HG02981 (cell line): ENCODE measurements around the gene MEI1.
"Not testable (repeated sequence)": the region's sequence is repeated elsewhere in the genome, so short reads cannot be mapped to it uniquely, and the experiment has no call there.

Experiments used
- ATAC-seq: cut with Tn5 transposase; IDR thresholded peaks from one replicate; pipeline ENCODE4 v1.9.1; 2021; ENCODE audit warnings: mild to moderate bottlenecking, moderate library complexity; ENCODE audit not compliant: unreplicated experiment

Gene MEI1, protein sequence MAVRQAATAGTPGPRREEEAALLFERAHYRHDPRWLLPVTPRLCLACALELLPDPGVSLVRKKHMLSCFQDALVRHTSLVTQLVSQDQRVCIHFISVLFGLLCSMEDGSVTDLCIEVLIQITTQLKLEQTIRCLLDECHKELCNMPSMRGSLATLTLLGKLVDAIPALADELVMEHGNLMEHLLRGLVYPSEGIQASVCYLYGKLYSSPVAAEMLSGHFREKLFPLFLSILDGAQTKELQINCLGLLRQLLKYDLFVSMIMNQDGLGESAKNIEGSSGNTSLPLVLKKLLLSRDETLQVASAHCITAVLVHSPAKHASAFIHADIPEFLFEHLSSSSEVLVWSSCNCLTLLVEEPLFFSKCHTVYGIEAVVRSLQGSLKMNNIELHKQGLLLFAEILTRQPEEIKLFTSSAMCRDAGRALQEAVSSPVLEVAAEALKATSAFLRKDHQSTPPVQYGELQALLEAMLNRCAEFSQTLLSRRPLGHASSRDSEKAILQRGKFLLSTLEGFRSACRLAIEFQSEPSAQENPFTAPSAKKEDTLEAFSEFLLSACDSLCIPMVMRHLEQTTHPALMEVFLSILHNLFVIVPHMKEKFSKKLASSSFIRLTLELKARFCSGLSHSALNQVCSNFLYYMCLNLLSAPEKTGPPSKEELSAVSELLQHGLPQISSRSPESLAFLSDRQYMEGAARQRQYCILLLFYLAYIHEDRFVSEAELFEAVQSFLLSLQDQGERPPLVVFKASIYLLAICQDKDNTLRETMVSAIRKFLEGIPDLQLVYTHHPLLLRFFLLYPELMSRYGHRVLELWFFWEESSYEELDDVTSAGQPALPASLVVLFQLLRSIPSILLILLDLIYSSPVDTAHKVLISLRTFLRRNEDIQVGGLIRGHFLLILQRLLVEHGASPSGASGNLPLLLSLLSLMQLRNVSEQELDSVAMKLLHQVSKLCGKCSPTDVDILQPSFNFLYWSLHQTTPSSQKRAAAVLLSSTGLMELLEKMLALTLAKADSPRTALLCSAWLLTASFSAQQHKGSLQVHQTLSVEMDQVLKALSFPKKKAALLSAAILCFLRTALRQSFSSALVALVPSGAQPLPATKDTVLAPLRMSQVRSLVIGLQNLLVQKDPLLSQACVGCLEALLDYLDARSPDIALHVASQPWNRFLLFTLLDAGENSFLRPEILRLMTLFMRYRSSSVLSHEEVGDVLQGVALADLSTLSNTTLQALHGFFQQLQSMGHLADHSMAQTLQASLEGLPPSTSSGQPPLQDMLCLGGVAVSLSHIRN

DNA sequence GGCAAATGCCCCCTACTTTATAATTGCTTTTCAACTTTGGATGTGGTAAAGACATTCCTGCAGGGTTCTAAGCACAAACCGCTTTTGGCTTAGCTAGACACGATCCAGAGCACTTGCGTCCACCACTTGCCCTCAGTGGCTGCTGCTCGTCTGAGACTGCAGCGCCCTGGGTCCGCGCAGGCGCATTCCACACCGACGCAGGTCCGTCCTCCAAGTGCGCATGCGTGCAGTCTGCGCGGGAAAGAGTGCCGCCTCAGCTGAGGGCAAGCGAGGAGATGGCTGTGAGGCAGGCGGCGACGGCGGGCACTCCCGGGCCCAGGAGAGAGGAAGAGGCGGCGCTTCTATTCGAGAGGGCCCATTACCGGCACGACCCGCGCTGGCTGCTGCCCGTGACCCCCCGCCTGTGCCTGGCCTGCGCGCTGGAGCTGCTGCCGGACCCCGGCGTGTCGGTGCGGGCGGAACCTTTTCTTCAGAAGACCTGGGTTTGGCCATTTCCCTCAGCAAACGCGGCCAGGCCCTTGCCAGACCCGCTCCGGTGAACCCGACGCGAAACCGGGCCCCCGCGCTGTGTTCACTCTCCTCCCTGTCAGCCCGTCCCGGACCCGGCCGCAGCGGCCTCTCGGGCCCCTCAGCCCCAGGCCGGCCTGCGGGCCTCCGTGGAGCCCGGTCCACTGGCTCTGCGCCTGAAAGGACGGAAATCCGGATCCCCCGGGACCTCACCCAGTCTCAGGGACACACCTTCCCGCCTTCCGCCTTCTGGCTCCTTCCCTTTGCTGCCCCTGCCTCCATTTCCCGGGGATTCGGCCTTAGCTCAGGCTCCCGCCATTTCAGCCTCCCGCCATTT is at the start of gene MEI1:
Gene MEI1, plus strand, starts transcription at position 240 of the 844 bp plus-strand sequence. Its CDS starts 36 bp downstream, at position 276.
- peak; percentile 44 for ATAC-seq

DNA sequence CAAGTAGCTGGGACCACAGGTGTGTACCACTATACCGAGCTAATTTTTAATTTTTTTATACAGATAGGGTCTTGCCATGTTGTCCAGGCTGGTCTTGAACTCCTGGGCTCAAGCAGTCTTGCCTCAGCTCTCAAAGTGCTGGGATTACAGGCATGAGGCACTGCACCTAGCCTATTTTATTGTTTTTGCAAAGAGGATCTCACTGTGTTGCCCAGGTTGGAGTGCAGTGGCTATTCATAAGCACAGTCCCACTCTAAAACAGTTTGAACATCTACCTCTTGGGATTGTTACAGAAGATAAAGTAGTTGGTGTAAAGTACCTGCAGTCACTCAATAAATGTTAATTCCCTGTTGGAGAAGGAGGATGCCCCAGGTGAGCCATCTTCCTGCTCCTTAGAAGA is 49.1 kb upstream of the MEI1 start:
- ATAC-seq = no peak

DNA sequence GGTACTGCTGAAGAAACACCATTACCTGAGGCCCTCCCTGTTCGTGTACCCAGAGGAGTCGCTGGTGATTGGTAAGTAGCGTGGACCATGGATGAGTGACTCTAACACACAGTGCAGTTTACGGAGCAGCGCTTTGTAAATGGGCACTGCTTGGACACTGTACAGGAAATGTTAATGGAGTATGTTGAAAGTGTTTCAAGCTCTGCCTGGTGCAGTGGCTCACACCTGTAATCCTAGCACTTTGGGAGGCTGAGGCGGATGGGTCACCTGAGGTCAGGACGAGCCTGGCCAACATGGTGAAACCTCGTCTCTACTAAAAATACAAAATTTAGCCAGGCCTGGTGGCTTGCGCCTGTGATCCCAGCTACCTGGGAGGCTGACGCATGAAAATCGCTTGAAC is 48.5 kb upstream of the MEI1 start:
- no peak for ATAC-seq

DNA sequence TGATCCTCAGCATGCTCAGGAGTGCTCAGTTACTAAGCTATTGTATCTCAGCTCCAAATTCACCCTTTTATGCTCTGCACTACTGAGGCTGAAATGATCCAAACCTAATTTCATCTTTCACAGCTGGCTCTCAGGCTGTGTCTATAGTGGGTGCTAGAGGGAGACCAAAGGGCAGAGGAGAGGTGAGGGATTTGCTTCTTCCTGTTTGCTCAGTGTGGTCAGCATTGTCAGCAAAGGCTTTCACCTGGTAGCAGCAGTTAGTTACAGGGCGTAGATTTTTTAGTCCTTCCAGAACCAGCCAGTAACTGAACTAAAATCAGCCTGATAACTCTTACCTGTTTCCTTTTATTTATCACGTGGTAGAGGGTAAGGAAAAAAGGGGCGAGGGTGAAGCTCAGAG is 45.0 kb upstream of the MEI1 start:
- ATAC-seq = no peak

DNA sequence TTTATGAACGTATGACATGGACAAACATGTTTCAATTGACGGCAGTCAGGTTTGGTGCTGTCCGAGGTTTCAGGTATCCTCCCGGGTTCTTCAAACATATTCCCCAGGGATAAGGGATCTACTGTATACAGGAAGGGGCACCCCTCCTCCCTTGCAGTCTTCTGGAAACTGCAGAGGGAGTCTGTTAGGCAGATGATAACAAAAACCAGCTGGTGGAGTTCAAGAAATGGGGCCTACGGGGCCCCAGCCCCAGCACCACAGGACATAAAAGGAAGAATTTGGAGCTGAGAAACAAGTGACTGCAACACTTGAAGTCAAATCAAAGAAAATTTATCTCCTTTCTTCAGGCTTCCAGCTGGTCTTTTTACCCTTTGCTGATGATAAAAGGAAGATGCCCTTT is 42.7 kb upstream of the MEI1 start:
- ATAC-seq = no peak

DNA sequence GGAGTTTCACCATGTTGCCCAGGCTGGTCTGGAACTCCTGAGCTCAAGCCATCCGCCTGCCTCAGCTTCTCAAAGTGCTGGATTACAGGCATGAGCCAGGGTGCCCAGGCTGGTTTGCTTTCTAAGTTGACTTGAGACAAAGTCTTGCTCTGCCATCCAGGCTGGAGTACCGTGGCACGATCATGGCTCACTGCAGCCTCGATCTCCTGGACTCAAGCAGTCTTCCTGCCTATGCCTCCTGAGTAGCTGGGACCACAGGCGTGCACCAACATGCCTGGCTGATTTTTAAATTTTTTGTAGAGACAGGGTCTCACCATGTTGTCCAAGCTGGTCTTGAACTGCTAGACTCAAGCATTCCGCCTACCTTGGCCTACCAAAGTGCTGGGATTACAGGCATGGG is 41.6 kb upstream of the MEI1 start:
- no peak for ATAC-seq

DNA sequence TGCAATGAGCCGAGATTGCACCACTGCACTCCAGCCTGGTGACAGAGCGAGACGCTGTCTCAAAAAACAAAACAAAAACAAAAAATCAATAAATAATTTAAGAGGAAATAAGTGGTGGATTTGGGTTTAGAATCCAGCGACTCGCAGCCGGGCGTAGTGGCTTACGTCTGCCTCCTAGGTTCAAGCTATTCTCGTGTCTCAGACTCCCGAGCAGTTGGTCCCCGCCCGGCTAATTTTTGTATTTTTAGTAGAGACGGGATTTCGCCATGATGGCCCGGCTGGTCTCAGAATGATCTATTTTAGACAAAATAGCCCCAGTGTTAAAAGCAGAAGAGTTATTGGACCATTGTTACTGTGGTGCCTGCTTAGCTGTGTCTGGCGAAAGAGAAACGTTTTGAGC is 40.4 kb upstream of the MEI1 start:
- no peak for ATAC-seq

DNA sequence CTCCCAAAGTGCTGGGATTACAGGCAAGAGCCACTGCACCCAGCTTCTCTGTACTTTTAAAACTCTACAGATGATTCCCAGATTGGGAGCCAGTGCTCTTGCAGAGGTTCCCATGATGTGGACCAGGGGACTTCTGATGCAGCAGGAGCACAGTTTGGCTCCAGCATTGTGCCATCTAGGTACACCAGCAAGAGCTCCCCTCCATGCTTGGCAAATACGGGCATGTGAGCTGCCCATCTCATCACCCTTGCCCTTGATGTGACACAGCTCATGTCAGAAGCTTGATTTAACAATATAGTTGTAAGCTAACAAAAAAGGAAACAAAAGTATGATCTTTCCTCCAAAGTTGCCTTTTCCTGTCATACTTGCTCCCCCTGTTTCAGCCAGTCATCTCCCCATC is 39.4 kb upstream of the MEI1 start:
- ATAC-seq = no peak

DNA sequence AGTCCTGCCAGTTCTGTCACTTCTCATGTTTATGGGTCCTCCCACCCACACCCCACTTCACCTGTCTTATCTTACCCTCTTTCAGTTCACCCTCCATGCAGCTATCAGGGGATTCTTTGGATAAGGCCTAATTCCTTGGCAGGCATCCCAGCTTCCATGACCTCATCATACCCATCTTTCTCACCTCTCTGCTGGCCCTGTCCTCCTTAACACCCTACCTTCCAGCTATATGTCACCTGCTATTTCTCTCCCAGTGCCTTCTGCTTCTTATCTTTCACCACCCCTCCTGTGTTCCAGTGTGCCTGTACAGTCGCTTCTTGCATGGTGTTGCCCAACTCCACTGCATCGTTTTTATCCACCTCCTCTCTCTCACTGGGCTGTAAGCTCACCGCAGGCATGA is 38.9 kb upstream of the MEI1 start:
- ATAC-seq = no peak

DNA sequence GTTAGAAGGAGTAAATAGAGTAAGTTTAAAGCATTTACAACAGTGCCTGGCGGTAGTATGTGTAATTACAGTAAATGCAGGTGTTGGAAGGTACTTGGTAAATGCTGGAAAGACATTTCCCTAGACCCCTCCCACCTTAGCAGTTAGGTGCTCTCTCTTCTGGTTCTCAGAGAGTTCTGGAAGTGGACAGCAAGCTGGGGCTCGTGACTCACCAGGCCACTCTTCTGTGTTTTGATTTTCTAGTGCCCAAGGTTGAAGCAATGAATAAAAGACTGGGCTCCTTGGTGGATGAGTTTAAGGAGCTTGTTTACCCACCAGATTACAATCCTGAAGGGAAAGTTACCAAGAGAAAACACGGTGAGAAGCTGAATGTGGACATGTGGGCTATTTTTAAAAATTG is 38.2 kb upstream of the MEI1 start:
- no peak for ATAC-seq

DNA sequence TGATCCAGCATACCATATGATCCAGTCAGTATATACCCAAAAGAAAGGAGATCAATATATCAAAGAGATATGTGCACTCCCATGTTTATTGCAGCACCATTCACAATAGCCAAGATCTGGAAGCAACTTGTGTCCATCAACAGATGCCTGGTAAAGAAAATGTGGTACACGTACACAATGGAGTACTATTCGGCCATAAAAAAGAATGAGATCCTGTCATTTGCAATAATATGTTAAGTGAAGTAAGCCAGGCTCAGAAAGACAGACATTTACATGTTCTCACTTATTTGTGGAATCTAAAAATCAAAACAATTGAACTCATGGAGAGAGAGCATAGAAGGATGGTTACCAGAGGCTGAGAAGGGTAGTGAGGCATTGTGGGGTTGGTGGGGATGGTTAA is 37.6 kb upstream of the MEI1 start:
- no peak for ATAC-seq

DNA sequence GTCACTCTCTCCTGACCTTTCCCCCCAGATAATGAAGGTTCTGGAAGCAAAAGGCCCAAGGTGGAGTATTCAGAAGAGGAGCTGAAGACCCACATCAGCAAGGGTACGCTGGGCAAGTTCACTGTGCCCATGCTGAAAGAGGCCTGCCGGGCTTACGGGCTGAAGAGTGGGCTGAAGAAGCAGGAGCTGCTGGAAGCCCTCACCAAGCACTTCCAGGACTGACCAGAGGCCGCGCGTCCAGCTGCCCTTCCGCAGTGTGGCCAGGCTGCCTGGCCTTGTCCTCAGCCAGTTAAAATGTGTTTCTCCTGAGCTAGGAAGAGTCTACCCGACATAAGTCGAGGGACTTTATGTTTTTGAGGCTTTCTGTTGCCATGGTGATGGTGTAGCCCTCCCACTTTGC is 35.7 kb upstream of the MEI1 start:
- ATAC-seq = not testable (repeated sequence)

DNA sequence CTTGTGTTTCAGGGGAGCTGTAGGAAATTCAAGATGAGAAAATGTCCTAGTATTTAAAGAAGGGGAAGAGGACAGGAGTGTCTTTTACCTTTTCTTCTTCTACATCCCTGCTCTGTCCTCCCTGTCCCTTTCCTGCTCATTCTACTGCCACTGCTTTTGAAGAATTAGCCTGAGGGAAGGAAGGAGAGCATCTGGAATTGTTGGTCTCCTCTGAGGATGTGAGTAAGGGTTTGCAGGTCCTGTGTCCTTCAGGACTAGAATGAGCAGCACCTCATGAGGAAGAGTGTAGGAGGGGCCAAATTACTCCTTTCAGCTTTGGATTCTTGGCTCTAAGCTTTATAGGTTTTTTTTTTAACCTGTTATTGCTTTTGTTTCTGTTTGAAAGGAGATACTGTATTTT is 34.8 kb upstream of the MEI1 start:
- no peak for ATAC-seq

DNA sequence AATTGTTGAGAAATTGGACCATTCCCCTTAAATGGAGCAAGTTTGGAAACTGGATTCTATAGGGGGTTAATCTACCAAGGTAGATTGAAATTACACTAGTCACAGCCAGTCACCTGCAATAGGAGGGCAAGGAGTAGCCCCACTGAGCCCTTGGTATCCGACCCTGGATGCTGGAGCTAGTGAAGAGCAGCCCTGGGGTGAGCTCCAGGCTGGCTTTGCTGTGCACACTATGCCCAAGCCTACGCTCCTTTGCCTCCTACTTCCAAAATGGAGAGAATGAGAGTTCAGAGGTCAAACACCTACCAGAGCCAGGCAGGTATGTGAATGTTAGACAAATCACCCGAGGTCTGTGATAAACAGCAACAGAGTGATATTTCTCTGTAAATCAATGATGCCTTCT is 34.4 kb upstream of the MEI1 start:
- no peak for ATAC-seq

DNA sequence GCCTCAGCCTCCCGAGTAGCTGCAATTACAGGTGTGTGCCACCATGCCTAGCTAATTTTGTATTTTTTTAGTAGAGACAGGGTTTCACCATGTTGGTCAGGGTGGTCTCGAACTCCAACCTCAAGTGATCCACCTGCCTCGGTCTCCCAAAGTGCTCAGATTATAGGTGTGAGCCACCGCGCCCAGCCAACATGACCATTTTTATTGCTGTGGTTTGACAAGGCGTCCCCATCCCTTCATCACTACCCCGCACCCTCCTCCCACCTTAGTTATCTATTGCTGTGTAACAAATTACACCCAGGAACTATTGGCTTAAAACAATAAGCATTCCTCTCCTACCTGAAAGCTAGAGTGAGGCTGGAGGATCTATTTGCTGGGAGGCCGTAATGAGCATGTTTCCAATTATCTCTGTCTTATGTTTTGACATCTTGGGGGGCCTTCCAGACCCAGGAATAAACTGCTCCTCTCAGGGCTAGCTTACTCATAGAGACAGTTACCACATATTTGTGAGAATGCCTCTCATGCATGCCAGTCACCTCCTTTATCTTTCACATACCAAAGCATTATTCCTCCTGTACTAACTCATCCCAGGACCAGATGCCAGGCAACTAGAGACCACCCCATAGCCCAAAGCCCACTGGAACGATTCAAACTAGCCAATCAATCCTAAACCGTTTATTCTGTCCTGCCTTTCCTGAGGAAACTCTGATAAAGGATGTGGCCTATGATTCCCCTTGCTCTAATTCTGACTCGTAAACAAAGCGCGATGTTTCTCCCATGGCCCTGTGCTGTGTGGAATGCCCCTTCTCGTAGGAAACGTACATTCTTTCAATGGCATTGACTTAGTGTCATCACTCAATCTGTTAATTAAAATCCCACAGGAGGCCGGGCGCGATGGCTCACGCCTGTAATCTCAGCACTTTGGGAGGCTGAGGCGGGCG is 30.1 kb upstream of the MEI1 start:
- no peak for ATAC-seq

DNA sequence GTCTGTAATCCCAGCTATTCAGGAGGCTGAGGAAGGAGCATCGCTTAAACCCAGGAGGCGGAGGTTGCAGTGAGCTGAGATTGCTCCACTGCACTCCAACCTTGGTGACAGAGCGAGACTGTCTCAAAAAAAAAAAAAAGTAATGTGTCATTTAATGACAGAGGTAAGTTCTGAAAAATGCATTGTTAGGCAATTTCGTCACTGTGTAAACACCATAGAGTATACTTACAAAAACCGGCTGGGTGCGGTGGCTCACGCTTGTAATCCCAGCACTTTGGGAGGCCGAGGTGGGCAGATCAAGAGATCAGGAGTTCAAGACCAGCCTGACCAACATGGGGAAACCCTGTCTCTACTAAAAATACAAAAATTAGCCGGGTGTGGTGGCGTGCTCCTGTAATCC is 27.2 kb upstream of the MEI1 start:
- not testable (repeated sequence) for ATAC-seq

DNA sequence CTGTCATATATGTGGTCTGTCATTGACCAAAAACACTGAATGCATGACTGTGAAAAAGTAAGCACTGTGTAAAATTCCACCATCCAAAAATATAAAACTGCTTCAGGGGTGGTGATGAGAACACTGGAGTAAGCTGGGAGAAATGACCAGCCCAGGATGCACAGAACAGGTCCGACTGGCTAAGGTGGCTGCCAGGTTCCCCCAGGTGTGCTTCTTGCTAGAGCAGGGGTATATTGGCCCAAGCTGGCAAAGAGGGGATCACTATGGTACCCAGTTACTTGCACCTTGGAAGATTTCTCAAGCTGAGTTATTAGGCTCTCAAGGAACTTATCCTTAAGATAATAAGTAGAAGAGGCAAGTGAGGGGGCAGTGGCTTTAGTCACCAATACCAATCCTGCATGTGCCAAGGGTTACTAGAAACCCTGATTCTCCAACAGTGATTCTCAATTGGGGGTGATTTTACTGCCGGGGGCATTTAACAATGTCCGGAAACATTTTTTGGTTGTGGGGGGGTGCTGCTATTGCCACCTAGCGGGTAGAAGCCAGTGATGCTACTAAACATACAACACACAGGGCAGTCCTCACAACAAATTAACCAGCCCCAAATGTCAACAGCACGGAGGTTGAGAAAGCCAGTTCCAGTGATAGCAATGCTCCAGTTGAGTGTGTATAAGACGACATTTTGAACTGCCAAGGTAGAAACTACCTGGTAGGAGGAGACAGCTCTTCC is 26.4 kb upstream of the MEI1 start:
- no peak for ATAC-seq

DNA sequence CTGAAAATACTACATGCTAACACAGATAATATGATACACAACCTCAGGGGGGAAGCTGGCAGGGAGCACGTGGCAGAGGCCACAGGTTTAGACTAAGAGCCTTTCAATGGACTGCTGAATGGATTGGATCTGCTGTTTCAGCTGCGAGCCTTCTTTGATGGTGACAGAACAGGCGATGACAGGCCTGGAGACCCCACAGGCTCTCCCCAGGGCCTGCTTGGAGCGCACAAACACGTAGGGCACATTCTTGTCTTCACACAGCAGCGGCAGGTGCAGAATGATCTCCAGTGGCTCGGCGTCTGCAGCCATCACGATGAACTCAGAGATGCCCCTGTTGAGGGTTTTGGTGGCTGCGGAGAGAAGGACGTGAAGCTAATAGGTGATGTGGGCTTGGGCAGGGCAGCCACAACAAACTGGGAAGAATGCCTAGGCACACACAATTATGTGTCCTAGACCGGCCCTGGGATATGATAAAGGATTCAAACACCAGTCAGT is 24.4 kb upstream of the MEI1 start:
- no peak for ATAC-seq
